Fibroblast of mammary gland (primary cell): ENCODE results near the gene LHPP.

Experiments used
- DNase-seq: peaks from one replicate; pipeline ENCODE4 v3.0.0-alpha.2; 2010; ENCODE audit warnings: low read depth
- H3K4me3 ChIP-seq: 2 replicates; pipeline ENCODE4 v1.5.1; 2011; ENCODE audit warnings: low read depth, mild to moderate bottlenecking, low read length, moderate library complexity; ENCODE audit not compliant: control insufficient read depth
- CTCF ChIP-seq: conservative IDR thresholded peaks from 2 replicates; pipeline ENCODE4 v1.5.1; 2011; ENCODE audit warnings: low read depth, low read length, inconsistent platforms; ENCODE audit not compliant: control insufficient read depth, insufficient read depth

The LHPP gene

GRCh38 chr10:124541076-124541903, 79.7 kb downstream of the LHPP start:
- no peak for TF ChIP-seq CTCF
- no peak for DNase-seq

GRCh38 chr10:124542336-124542735, 80.7 kb downstream of the LHPP start:
- no peak overlapping the region for H3K4me3 ChIP-seq
- no peak for DNase-seq
- no peak for TF ChIP-seq CTCF

More at GRCh38 chr10:124541076-124541903, 79.7 kb downstream of the LHPP start:
- no peak overlapping the region for H3K4me3 ChIP-seq

GRCh38 chr10:124543146-124543545, 81.5 kb downstream of the LHPP start:
- DNase-seq: no peak
- no peak overlapping the region for H3K4me3 ChIP-seq
- no peak for TF ChIP-seq CTCF

- H3K4me3 ChIP-seq: no peak overlapping the region
- DNase-seq: no peak
- TF ChIP-seq CTCF: no peak
These were observed 82.3 kb downstream of the LHPP start for GRCh38 chr10:124543971-124544370.

DNA sequence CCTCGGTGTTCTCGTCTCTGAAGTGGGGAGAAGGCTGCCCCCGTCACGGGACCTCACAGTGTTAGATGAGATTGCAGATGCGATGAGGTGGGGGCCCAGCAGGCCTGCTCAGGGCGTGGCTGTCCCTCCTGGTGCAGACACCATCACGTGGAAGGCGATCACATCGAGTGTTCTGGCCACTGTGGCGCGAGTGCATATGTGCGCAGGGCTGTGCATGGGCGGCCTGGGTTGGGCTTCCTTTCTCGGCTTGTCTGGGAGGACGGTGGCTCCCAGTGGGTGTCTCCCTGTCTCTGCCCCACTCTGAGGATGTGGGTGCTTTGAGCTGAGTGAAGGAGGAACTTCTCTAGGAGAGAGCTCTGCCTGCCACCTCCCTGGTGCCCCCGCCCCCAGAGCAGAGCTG, 83.1 kb downstream of the LHPP start:
- DNase-seq: no peak
- TF ChIP-seq CTCF: no peak
- H3K4me3 ChIP-seq: no peak overlapping the region

DNA sequence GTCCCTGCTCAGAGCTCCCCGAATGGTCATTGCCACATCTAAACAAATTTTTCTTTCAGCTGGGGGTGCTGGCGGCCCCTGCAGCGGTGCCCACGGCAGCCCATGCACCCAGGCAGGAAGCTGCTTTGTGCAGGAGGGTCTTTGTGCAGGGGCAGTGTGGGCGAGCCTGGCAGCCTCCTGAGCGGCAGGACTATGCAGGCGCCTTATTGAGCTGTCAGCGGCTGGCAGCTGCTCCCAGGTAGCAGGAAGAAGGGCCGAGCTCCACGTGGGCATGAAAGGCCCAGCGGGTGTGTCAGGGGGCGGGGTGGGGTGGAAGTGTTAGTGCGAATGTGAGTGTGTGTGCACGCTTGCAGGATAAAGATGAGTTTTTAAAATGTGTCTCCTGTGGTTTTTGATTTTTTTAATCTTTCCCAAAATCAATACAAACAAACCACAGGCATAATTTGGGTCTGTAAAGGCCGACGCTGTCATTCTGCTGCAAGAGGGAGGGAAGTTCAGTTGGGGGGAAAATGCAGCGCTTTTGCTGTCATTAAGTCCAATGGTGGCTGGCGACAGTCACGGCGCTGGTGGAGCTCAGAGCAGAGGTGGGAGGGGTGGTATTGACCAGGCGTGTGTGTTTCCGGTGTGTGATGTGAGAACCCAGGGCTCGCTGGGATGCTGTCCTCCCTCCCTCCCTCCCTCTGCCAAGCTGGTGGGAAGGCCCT, 83.9 kb downstream of the LHPP start:
- TF ChIP-seq CTCF: no peak
- H3K4me3 ChIP-seq: no peak overlapping the region
- DNase-seq: no peak

GRCh38 chr10:124546055-124546369, 84.4 kb downstream of the LHPP start:
- TF ChIP-seq CTCF: no peak
- no peak for DNase-seq
- no peak overlapping the region for H3K4me3 ChIP-seq
